AG09309 (cell line): Measurements from ENCODE around the gene SQSTM1.
"Not testable (repeated sequence)": the region's sequence is repeated elsewhere in the genome, so short reads cannot be mapped to it uniquely, and the experiment has no call there.

ENCODE experiments used
- DNase-seq: peaks from one replicate; pipeline ENCODE4 v3.0.0-alpha.2; 2010; ENCODE audit warnings: low read depth
- H3K4me3 ChIP-seq: 2 replicates; pipeline ENCODE4 v1.5.1; 2011; ENCODE audit warnings: mild to moderate bottlenecking, low read depth, low read length, moderate library complexity; ENCODE audit not compliant: control insufficient read depth
- CTCF ChIP-seq: IDR thresholded peaks from 2 replicates; pipeline ENCODE4 v1.5.1; 2011; ENCODE audit warnings: mild to moderate bottlenecking, low read depth, low read length, inconsistent platforms; ENCODE audit not compliant: insufficient read depth, control insufficient read depth; ENCODE audit errors: missing control alignments

Gene SQSTM1

GRCh38 chr5:179786861-179787260 lies 33.8 kb upstream of the SQSTM1 start:
- H3K4me3 ChIP-seq = no peak overlapping the region
- no peak for TF ChIP-seq CTCF
- DNase-seq = no peak

GRCh38 chr5:179788193-179788854 lies 32.4 kb upstream of the SQSTM1 start:
- no peak for TF ChIP-seq CTCF
- no peak for DNase-seq
- no peak overlapping the region for H3K4me3 ChIP-seq

- not testable (repeated sequence) for DNase-seq, H3K4me3 ChIP-seq
These were observed 31.4 kb upstream of the SQSTM1 start for GRCh38 chr5:179789278-179789677.

- TF ChIP-seq CTCF = no peak
- H3K4me3 ChIP-seq = no peak overlapping the region
- DNase-seq = no peak
These were observed 28.7 kb upstream of the SQSTM1 start for GRCh38 chr5:179791881-179792611.

- TF ChIP-seq CTCF = no peak
- DNase-seq = no peak
- no peak overlapping the region for H3K4me3 ChIP-seq
These were observed 27.9 kb upstream of the SQSTM1 start for GRCh38 chr5:179792612-179793467.

- no peak for TF ChIP-seq CTCF
- H3K4me3 ChIP-seq = no peak within 1 kb of the TSS
- no peak for DNase-seq
These were observed 27.1 kb upstream of the SQSTM1 start, which contains the start of gene LTC4S for GRCh38 chr5:179793468-179794139. LTC4S (plus strand) TSS chr5:179793986; CDS start chr5:179794081, 95 bp downstream.
